Upper lobe of left lung (tissue), 6 donors: ENCODE measurements around the gene RBBP5. TPM values are rescaled to one million over a fixed set of nuclear protein-coding genes. Genes with fewer than 3 reads are reported as not detected.
"Not testable (repeated sequence)": the region's sequence is repeated elsewhere in the genome, so short reads cannot be mapped to it uniquely, and the experiment has no call there.

Source experiments
- ATAC-seq, 2 donors: fragments of 200-7000 bp; cut with Tn5 transposase; one replicate each; pipeline ENCODE4 v1.9.1; 2022; ENCODE audit warnings: mild to moderate bottlenecking in 2 of 2, moderate library complexity in 2 of 2; ENCODE audit not compliant: low FRiP score in 2 of 2
- DNase-seq, 2 donors: peaks; one replicate each; pipeline ENCODE4 v3.0.0-alpha.2; 2019 to 2020
- H3K27ac ChIP-seq, 4 donors: fragments of 200-600 bp; sonication (generic); one replicate each; pipeline ENCODE4 v1.5.1; 2016 to 2019
- H3K27me3 ChIP-seq, 4 donors: fragments of 200-600 bp; sonication (generic); one replicate each; pipeline ENCODE4 v1.5.1; 2017 to 2019
- H3K36me3 ChIP-seq, 4 donors: fragments of 200-600 bp; sonication (generic); one replicate each; pipeline ENCODE4 v1.5.1; 2016 to 2019
- H3K4me1 ChIP-seq, 4 donors: fragments of 200-600 bp; sonication (generic); one replicate each; pipeline ENCODE4 v1.5.1; 2018 to 2019
- H3K4me3 ChIP-seq, 4 donors: fragments of 200-600 bp; sonication (generic); one replicate each; pipeline ENCODE4 v1.5.1; 2017 to 2019; ENCODE audit warnings: mild to moderate bottlenecking in 2 of 4, moderate library complexity in 1 of 4
- H3K9me3 ChIP-seq, 4 donors: fragments of 200-600 bp; sonication (generic); one replicate each; pipeline ENCODE4 v1.5.1; 2018 to 2019
- EP300 ChIP-seq, 4 donors: sonication (generic); formaldehyde crosslinking; IDR thresholded peaks; one replicate each; pipeline ENCODE4 v1.5.1; 2017; ENCODE audit warnings: antibody characterized with exemption in 4 of 4, control low read depth in 2 of 4
- POLR2A ChIP-seq, 4 donors: fragments of 450-650 bp; IDR thresholded peaks; one replicate each; pipeline ENCODE4 v1.5.1; 2016 to 2017; ENCODE audit warnings: antibody characterized with exemption in 4 of 4, mild to moderate bottlenecking in 2 of 4
- POLR2AphosphoS5 ChIP-seq, 2 donors: sonication (generic); formaldehyde crosslinking; IDR thresholded peaks; one replicate each; pipeline ENCODE4 v1.5.1; 2017; ENCODE audit warnings: antibody characterized with exemption in 2 of 2
- WGBS, 2 donors: methylation state at CpG; one replicate each; pipeline ENCODE4 v1.1.5; 2017 to 2018; 5-methylcytosine and 5-hydroxymethylcytosine counted together
- total RNA-seq, 6 donors: library from RNA; depleted of rRNA in 4 of 6; stranded (reverse); fragments of >200 nt in 4 of 6; gene quantifications; one replicate each; pipeline versions ENCODE4 v1.1.0 to v1.2.1, GENCODE V29; 2016 to 2021
- TF ChIP-seq, protein P1 (sequence below), 6 experiments: fragments of 450-650 bp in 4 of 6; fragments of 200-600 bp in 2 of 6; sonication (generic) in 2 of 6; IDR thresholded peaks; one replicate each; pipeline ENCODE4 v1.5.1; 2016 to 2019; ENCODE audit warnings: antibody characterized with exemption in 6 of 6
- donor health status: DM: no; HTN: no; CAD: no; lungs with moderate emphysema.
- donor health status: DM: no; HTN: yes; CAD: no; lungs with severe emphysema.

The RBBP5 gene
- total RNA-seq, 6 donors from 2014 or later: 7.3 to 19.3 (median 14.1) TPM

DNA sequence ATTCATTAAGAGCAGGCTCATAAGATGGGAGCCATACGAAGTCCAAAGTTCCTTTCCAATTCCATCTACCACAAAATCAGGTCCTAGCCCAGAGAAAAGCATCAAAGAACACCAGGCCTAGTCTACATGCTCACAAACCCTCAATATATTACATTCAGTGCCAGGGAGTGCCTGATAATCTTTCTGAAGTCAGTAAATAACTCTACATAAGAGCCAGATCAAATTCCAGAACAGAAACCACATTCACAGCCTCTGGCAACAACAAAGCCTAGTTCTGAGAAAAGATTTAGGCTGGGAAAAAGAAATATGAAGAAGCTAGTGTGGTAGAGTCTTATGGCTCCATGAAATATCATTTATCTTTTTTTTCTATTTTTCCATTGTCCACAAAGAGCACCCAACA, 40.5 kb upstream of the RBBP5 start:
- Histone ChIP-seq H3K9me3 (no peaks in the 10 kb centered on the region), H3K4me1 (no peaks in the 10 kb centered on the region), H3K4me3 (no peak overlapping the region), H3K27ac (no peak overlapping the region), H3K27me3 (no peaks in the 10 kb centered on the region), H3K36me3 (peaks cover 29 to 86% (median 57%) of the 10 kb centered on the region in 4 donors)
- no peak for DNase-seq
- ATAC-seq: no peak
- WGBS, 2 donors: 86 to 88% methylated on average over 1 of the region's 1 CpG
- TF ChIP-seq POLR2AphosphoS5 (IDR thresholded peaks at IDR 0.05) (no peak), POLR2A (IDR thresholded peaks at IDR 0.05) (no peak), EP300 (IDR thresholded peaks at IDR 0.05) (no peak)
- TF ChIP-seq, protein P1, sequence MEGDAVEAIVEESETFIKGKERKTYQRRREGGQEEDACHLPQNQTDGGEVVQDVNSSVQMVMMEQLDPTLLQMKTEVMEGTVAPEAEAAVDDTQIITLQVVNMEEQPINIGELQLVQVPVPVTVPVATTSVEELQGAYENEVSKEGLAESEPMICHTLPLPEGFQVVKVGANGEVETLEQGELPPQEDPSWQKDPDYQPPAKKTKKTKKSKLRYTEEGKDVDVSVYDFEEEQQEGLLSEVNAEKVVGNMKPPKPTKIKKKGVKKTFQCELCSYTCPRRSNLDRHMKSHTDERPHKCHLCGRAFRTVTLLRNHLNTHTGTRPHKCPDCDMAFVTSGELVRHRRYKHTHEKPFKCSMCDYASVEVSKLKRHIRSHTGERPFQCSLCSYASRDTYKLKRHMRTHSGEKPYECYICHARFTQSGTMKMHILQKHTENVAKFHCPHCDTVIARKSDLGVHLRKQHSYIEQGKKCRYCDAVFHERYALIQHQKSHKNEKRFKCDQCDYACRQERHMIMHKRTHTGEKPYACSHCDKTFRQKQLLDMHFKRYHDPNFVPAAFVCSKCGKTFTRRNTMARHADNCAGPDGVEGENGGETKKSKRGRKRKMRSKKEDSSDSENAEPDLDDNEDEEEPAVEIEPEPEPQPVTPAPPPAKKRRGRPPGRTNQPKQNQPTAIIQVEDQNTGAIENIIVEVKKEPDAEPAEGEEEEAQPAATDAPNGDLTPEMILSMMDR (IDR thresholded peaks at IDR 0.05): no peak

DNA sequence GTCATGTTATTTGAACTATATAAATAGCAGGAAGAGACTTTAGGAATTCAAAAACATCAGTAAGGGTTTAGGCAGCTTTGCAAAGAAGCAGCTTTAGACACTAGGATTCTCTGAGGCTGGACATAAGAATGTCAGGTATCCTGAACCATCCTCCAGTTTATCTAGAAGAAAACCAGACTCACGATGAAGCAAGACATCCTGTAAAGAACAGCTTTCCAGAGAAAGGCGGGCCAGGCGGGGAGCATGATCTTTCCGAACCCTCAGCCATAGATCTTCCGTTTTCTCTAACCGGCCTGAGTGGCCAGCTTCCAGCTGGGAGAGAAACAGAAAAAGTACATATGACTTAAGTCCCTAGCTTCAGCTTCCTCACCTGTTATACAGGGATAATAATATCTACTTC, 39.3 kb upstream of the RBBP5 start:
- H3K36me3 ChIP-seq: peaks cover 40 to 88% (median 69%) of the 10 kb centered on the region in 4 donors
- H3K27ac ChIP-seq: no peak overlapping the region
- no peak overlapping the region for H3K4me3 ChIP-seq
- 94% methylated on average over 6 of the region's 6 CpGs for WGBS, 2 donors
- H3K27me3 ChIP-seq: no peaks in the 10 kb centered on the region
- TF ChIP-seq, protein P1 (IDR thresholded peaks at IDR 0.05): no peak
- no peak for DNase-seq
- no peaks in the 10 kb centered on the region for H3K4me1 ChIP-seq
- no peak for ATAC-seq
- peaks cover 0 to 2% (median under 1%) of the 10 kb centered on the region in 4 donors for H3K9me3 ChIP-seq

DNA sequence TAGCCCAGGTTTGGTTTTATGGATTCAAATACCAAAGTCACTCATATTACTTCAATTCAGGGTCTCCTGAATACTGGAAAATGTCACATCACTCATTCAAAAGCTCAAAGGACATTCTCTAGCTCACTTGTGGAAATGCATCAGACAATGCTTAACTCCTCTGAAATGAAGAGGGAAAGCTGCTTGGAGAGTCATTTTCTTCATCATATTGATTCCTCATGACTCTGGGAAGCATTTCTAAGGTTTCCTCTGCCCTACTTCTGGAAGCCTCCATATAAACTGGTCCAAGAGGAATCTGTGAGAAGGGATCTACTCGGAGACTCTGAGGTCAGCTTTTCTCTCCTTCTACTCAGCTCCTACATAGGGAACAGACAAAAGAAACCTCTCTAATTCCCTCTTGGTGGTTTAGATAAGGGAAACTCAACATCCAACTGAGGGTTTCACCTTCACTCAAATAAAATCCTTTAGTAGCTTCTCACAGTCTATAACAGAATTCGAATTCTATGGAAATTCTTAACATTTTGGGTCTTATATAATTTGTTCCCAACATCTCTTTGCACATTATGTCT, 36.4 kb upstream of the RBBP5 start:
- Histone ChIP-seq H3K27ac (no peak overlapping the region), H3K27me3 (no peaks in the 10 kb centered on the region), H3K9me3 (peaks cover 0 to 7% (median 3%) of the 10 kb centered on the region in 4 donors), H3K4me3 (no peak overlapping the region), H3K36me3 (peaks cover 40 to 95% (median 73%) of the 10 kb centered on the region in 4 donors), H3K4me1 (no peaks in the 10 kb centered on the region)
- 92 to 100% methylated on average over 2 of the region's 2 CpGs for whole genome bisulfite sequencing, 2 donors
- DNase-seq (no peak), ATAC-seq (no peak)
- TF ChIP-seq POLR2A (IDR thresholded peaks at IDR 0.05): no peak
- TF ChIP-seq, protein P1 (IDR thresholded peaks at IDR 0.05): no peak
- no peak for TF ChIP-seq EP300 (IDR thresholded peaks at IDR 0.05)
- no peak for TF ChIP-seq POLR2AphosphoS5 (IDR thresholded peaks at IDR 0.05)

DNA sequence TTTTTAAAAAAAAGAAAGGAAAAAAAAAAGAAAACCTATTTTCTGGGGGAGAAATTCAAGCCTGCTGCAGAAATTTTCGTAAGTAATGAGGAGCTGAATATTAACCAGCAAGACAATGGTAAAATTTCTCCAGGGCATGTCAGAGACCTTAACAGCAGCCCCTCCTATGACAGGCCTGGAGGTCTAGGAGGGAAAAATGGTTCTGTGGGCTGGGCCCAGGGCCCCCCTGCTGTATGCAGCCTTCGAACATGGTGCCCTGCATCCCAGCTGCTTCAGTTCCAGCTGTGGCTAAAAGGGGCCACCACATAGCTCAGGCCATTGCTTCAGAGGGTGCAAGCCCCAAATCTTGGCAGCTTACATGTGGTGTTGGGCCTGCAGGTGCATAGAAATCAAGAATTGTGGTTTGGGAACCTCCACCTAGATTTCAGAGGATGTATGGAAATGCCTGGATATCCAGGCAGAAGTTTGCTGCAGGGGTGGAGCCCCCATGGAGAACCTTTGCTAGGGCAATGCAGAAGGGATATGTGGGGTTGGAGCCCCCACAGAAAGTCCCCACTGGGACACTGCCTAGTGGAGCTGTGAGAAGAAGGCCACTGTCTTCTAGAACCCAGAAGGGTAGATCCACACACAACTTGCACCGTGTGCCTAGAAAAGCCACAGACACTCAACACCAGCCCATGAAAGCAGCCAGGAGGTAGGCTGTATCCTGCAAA, 34.0 kb upstream of the RBBP5 start:
- H3K36me3 ChIP-seq: peaks cover 34 to 86% (median 58%) of the 10 kb centered on the region in 4 donors
- 83 to 88% methylated on average over 3 of the region's 3 CpGs for WGBS, 2 donors

DNA sequence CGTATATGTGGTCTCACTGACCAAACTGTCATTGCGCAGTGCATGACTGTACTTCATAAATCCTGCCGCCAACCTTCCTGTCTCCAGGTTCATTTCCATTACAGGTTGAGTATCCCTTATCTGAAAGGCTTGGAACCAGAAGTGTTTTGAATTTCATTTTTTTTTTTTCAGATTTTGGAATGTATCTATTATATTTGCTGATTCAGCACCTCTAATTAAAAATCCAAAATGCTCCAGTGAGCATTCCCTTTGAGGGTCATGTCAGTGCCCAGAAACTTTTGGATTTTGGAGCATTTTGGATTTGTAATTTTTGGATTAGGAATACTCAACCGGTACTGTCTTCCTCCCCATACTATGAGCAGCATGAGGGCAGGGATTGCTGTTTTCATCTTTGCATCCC, 30.7 kb upstream of the RBBP5 start:
- 95 to 100% methylated on average over 4 of the region's 4 CpGs for WGBS, 2 donors
- ATAC-seq: no peak
- H3K4me1 ChIP-seq: no peaks in the 10 kb centered on the region
- no peak overlapping the region for H3K4me3 ChIP-seq
- DNase-seq: no peak
- H3K9me3 ChIP-seq: peaks cover 0 to 7% (median 3%) of the 10 kb centered on the region in 4 donors
- no peaks in the 10 kb centered on the region for H3K27me3 ChIP-seq
- TF ChIP-seq POLR2AphosphoS5 (IDR thresholded peaks at IDR 0.05): no peak
- TF ChIP-seq, protein P1 (IDR thresholded peaks at IDR 0.05): no peak
- no peak for TF ChIP-seq EP300 (IDR thresholded peaks at IDR 0.05)
- H3K36me3 ChIP-seq: peaks cover 18 to 84% (median 39%) of the 10 kb centered on the region in 4 donors
- H3K27ac ChIP-seq: no peak overlapping the region

More for the DNA sequence above, 34.0 kb upstream of the RBBP5 start:
- DNase-seq, H3K9me3 ChIP-seq, H3K27ac ChIP-seq, ATAC-seq, H3K4me1 ChIP-seq, H3K4me3 ChIP-seq, H3K27me3 ChIP-seq: not testable (repeated sequence)
